Hematopoietic multipotent progenitor cell treated with erythropoietin and hydrocortisone succinate and interleukin-3 and kit ligand, for 15 days (in vitro differentiated cells): ENCODE data around the gene METTL8.
A peak's percentile ranks its signal among the peaks of the same experiment; 100 is the strongest.
"Not testable (repeated sequence)": the region's sequence is repeated elsewhere in the genome, so short reads cannot be mapped to it uniquely, and the experiment has no call there.

Experiments used
- DNase-seq: peaks from one replicate; pipeline ENCODE4 v3.0.0-alpha.2; 2015; ENCODE audit warnings: low spot score

The METTL8 gene

DNA sequence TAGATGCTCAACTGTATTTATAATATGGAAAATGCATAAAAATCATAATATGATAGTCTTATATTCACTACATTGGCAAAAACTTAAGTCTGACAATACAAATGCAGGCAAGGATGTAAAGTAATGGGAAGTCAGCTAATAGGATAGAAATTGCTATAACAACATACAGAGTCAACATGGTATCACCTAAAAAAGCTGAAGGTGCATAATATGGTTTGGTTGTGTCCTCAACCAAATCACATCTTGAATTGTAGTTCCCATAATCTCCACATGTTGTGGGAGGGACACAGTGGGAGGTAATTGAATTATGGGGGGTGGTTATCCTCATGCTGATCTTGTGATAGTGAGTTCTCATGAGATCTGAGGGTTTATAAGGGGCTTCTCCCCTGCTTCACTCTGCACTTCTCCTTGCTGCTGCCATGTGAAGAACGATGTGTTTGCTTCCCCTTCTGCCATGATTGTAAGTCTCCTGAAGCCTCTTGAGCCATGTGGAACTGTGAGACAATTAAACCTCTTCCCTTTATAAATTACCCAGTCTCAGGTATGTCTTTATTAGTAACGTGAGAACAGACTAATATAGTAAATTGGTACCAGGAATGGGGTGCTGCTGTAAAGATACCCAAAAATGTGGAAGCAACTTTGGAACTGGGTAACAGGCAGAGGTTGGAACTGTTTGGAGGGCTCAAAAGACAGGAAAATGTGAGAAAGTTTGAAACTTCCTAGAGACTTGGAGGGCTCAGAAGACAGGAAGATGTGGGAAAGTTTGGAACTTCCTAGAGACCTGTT lies 10.9 kb downstream of the METTL8 start:
- DNase-seq = not testable (repeated sequence)

DNA sequence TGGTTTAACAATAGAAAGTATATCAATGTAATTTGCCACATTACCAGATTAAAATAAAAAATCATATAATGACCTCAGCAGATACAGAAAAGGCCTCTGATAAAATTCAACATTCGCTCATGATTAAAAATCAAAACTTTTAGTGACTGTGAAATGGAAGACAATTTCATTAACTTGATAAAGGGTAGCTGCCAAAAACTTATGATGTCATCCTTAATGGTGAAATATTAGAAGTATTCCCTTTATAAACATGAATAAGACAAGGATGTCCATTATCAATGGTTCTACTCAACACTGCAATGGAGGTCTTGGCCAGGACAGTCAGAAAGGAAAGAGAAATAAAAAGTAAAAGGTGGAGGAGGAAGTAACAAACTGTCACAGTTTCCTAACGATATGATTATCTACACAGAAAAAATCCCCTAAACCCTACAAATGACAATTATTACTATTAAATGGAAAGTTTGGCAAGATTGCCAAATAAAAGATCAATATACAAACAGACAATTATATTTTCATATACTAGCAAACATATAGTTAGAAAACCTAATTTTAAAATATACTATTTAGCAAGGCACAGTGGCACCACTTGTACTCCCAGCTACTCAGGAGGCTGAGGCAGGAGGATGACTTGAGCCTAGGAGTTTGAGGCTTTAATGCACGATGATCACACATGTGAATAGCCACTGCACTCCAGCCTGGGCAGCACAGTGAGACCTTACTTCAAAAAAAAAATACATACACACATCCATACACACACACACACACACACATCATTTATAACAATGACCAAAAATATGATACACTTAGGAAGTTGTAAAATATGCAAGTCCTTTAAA lies 12.8 kb downstream of the METTL8 start:
- no peak for DNase-seq

DNA sequence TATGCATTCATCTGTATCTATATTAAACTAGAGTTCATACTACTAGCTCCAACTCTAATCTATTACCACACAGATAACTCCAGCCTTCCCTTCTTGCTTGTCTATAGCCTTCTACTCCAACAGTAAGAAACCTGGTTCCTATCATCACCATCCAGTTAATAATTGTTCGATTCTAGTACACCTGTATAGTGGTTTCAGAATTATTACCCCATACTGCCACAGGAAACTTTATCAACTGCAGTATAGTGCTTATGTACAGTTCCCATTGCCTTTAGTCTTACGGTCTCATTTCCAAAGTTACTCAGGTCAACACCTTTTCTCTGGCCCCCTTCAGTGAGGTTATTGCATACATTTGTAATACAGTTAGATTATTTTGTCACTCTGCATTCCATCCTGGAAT lies 14.5 kb downstream of the METTL8 start:
- no peak for DNase-seq

DNA sequence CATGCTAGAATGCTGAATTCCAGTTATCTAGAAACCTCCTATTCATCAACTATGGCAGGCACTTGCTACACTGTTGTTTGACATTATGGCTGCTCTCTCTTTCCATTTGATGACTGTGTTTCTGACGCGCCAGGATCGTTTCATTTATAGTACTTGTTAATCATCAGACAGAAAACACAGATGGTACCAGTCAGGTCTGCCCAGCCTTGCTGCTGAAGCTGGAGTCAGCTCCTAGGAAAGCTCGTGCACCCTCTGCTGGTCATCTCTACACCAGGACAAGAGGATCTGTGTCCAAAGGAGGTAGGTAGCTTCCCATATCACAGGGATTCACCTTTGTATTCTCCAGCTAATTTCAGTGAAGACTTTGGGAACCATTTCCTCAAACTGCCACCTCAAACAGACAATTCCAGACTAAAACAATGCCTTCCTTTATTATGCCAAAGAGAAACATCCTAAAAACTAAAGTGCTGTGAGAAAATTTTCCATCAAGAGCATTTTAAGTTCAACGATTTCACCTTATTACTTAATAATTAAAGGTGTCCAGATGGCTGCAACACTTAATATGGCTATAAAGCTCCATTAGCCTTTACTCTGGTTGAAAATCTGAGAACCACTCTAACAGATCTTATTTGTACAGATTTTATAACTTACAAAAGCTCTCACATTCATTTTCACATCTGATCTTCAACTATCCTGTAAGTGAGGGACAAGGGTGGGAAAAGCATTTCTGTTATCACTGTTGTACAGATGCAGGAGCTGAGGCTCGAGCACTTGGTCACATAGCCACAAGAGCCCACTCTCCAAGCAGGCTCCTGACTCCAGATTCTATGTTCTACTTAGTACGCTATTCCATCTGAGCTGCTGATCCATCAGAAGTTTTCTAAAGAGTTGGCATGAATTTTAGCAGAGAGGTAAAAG lies 17.5 kb downstream of the METTL8 start:
- peak; percentile 73 for DNase-seq

DNA sequence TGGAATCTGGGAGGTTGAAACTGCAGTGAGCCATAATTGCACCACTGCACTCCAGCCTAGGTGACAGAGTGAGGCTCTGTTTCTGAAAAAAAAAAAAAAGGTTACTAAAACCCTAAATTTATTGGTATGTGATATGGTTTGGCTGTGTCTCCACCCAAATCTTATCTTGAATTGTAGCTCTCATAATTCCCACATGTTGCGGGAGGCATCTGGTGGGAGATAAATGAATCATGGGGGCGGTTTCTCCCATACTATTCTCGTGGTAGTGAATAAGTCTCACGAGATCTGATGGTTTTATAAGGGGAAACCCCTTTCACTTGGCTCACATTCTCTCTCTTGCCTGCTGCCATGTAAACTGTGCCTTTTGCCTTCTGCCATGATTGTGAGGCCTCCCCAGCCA lies 19.1 kb downstream of the METTL8 start:
- peak; percentile 22 for DNase-seq

DNA sequence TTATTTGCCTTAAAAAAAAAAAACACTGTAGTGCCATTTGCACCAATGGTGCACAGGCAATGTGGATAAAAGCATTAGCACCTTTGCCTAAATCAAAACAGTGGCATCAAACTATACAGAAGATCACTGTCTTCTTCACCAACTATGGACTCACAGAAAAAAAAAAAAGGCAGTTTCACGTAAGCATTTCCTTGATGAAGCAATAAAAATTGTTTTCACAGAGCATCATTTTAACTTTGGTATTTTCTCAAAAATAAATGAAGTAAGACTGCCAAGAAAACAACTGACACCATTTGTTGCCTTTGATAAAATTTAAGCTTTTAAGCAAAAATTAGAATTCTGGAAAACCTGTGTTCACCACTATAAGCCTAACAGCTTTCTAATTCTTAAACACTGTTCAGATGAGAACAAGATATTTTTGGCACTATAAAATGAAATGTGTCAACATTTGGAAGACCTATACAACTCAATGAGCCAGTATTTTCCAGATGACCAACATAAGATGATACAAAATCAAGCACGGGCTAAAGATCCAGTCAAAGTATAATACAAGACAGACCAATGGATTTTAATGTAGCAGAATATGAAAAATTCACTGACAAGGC lies 21.1 kb downstream of the METTL8 start:
- DNase-seq = no peak

DNA sequence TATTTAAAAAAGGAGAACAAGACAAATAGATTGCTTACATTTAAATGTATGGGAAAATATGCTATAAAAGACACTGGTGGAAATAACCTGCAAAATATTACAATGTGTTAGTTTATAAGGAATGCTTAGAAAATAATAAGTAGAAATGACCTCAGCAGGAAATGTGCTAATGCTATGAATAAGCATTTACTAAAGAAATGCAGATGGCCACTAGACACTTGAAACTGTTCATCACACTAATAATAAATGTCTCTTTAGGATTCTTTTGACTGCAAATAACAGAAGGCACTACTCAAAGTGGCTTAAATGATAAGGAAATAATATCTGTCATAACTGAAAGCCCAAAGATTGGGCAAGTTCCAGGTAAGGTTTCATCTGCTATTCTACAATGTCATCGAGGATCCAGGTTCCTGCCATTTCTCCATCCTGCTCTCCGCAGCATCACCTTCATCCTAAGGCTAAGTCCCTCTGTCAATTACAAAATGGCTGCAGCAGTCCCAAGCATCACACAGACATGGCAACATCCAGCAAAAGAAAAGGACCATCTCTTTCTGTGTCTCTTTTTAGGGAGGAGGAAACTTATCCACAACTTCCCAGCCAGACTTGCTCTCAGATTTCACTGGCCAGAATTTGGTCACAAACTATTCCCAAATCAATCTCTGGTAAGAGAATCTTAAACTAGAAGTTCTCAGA lies 21.9 kb downstream of the METTL8 start:
- no peak for DNase-seq

DNA sequence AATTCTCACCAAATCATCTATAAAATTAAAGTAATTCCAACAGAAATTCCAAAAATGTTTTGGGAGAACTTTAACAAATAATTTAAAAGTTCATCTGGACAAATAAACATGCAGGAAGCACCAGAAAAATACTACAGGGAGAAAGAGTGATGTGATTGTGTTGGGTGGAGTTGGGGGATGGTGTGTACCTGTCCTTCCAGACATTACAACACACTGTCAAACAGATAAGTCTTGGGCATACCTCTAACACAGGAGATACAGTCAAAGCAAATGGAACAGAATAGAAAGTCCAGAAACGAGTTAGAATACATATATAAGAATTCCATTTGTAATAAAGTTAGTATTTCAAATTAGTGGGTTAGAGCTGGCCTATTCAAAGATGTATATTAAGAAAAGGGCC lies 22.6 kb downstream of the METTL8 start:
- no peak for DNase-seq

DNA sequence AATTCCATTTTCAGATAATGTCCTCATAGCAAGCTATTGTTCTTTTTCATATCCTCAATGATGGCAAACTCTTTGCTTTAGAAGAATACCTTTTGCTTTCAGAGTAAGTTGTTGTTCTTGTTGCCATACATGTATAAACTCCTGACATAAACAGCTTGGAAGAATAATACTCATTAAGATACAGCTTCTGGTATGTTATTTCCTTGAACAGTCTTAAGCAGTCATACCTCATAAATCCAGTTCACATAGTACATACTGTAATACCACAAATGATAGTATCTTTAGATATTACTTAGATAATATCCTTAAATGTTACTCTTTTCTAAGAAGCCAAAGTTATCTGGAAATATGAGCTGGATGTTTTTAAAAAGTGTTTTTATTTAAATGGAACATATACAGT lies 23.2 kb downstream of the METTL8 start:
- no peak for DNase-seq

DNA sequence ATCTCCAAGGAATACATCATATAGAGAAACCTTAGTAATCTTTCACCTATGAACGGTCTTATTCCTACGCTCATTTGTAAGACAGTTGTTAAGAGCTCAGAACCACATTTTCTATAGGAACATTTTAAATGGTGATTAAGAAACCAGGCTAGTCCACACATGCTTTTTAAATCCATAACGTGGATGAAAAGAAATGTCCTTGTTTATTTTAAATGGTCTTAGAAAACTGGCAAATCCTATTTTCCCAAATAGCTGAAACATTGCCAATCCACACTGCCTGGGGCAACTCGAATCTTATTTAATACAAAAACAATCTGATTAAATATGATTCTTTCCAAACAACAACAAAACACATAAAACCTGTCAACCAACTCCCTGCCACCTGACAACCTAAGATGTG lies 23.7 kb downstream of the METTL8 start:
- DNase-seq = no peak

DNA sequence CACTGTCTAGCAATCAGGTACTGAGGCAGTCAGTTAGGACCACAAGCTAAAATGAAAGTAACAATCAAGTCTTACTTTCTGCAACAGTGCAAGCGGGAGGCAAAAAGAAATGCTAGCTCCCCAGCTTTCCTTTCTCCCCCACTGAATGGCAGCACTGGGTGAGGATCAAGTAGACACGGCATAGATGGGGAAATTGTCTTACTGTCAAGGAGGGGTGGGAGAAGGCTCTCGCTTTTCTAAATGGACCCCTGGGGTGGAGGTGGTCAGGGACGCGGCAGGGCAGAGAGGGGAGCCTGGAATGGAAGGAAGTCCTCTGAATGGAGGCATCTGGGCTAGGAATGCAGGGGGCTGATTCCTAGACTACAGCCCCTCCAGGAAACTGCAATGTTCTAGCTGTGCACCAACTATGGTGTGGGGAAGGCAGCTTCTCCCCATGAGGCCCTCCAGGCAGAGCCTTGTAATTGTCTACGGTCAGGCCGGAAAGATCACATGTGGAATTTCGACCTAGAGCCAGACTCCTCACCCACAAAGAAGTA lies 24.3 kb downstream of the METTL8 start:
- DNase-seq = no peak

DNA sequence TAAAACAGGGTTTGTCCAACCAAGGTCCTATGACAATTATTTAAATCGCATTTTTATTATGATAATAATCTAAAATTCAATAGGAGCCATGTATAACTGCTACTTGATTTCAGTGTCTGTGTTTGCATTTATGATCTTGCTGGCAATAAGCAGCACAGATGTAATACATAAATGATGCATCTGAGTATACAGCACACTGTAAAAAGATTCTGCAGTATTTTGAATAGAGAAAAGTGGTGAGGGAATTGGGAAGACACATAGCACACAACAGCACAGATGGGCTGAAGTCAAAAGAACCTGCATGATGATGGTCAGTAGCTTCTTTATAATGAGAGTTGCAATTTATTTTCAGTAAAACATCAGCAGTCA lies 26.1 kb downstream of the METTL8 start:
- DNase-seq = no peak

DNA sequence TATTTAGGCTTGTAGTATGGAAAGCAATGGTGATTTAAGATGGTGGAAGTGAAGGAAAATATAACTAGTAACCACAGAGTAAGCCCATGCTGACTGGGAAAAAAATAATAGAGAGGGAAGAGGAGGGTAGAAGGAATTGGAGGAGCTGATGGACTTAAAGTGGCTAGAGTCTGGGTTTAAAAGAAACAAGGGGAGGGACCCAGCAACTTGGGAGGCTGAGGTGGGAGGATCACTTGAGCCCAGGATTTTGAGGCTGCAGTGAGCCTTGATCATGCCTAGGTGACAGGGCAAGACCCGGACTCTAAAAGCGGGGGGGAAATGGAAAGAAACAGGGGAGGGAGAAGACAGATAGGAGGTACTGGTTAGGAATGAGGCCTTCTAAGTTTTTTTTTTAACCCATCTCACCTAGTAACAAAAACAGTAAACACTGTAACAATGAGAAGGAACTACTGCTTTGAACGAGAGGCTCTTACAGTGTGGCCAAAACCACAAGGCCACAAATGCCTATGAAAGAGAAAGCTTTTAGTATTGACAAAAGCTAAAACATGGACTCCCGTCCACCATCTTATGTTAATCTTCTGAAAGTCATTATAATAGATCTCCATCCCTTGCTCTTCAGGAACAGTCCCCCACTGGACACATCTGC lies 26.6 kb downstream of the METTL8 start:
- no peak for DNase-seq

DNA sequence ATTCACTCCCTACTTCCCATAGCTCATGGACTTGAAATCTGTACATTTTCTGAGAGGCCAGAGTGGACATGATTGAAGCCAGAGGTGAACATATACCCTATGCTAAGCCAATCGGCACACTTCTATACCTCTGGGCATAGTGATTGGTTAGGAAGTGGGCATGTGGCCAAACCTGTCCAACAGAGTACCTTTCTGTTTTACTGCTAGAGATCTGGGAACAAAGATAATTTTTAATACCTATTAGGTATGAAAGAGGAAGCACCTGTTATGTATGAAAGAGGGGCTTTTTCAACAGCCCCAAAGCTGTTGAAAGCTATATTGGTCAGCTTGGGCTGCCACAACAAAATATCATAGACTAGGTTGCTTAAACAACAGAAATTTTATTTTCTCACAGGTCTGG lies 27.7 kb downstream of the METTL8 start:
- no peak for DNase-seq

DNA sequence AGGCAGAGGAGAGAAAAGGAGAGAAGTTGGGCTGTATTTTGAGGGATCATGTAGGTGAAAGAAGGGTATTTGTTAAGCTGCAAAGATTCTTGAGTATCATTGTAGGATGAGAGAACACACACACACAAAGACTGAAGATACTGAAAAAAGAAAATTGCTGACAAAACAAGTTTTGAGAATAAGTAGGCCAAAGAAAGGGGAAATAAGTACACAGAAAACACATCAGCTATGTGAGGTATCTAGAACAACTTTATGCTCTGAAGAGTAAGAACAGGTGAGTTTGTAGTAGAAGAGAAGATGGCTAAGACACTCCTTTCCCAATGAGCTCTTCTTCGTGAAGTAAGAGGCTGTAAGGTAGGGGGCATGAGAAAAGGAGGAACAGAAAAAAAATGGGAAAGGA lies 28.2 kb downstream of the METTL8 start:
- DNase-seq = no peak

DNA sequence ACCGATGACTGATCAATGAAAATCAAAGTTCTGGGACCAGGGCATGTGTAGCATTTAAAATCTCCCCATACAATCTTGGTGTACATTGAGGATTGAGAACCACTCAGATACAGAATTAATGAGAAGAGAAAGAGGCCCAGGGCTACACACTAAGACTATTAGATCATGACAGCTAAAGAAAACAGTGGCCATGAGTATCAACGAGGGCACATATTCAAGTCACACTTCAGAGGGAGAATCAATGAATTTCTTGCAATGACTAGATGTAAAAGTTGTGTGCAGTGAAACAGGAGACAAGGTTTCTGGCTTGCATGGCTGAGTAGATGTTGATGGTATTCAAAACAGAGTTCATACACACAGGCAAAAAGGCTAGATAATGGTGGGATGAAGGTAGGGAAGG lies 29.1 kb downstream of the METTL8 start:
- DNase-seq = no peak

DNA sequence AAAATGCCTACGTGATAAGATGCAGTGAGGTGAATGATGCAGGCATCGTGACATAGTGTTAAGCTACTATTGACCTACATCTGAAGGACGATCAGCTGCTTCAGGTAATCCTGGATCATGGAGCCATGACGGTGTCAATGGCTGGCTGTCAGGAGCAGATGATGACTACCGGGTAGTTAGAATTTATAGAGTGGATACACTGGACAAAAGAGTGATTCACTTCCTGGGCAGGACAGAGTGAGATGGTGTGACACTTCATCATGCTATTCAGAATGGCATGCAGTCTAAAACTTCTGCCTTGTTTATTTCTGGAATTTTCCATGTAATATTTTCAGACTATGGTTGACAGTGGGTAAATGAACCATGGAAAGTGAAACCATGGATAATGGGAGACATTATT lies 29.5 kb downstream of the METTL8 start:
- no peak for DNase-seq

DNA sequence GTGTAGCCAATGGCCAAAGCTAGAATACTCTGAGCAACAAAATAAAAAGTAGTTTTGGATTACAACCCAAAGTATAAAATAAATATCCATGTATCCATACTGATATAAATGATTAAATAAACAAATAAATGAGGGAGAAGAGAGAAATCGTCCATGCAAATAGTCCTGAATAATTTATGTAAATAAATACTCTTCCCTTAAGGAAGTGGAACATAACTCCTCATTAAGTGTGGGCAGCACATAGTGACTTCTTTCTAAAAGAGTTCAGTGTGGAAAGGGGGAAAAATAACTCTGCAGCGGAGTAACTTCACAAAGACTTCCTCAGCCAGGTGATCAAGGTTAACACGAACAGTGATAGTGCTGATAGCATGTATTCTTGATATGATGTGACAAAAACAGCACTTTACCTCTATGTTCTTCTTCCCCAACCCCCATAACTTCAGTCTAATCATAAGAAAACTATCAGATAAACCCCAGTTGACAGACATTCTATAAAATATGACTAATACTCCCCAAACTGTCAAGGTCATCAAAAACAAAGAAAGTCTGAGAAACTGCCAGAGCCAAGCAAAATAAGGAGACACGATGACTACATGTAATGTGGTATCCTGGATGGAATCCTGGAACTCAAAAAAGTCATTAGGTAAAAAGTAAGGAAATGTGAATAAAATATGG lies 30.7 kb downstream of the METTL8 start:
- no peak for DNase-seq

DNA sequence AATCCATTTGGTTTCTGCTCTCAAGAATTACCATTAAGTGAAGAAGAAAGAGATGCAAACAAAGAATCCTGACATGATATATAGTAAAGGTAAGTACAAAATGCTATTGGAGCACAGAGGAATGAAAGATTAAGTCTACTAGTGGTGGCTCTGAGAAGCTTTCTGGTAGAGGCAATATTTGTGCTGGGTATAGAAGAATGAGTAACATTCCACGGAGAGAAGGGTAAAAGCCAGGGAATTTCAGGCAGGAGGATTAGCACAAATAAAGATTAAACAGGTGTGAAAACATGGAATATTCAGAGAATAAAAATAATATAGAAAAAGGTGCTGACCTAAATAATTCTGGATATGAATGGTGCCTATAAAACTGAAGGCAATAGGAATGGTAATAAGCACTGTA lies 31.8 kb downstream of the METTL8 start:
- DNase-seq = no peak

DNA sequence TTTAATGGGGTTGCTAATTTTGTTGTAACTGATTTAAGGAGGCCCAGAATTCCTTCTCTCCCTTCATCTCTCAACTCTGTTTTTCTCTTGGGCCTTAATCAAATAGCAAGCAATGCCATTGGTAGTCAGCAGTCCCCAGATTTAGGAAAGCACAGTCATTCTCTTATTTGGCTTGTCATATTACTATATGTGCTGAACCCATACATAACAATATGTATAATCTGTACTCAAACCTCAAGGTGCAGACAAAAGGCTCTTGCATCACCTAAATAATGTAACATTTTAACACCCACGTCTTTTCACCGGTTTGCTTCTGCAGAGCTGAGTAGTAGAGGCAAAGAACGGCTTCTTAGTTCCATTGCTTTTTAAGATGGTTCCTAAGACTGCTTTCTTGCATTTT lies 33.4 kb downstream of the METTL8 start:
- DNase-seq = no peak
